Activated T-cell treated with anti-CD3 and anti-CD28 coated beads, Interleukin-2, amount 50 U/mL, for 1 hour (primary cell): ENCODE results near the gene DLL1.

Experiments
- DNase-seq: peaks from one replicate; pipeline ENCODE4 v3.0.0-alpha.2; 2020

Gene DLL1

GRCh38 chr6:170295510-170296422 is 4.9 kb upstream of the DLL1 start:
- peak; percentile 56 for DNase-seq

- DNase-seq = no peak
Measured at GRCh38 chr6:170294813-170295509, 4.1 kb upstream of the DLL1 start.

- no peak for DNase-seq
Measured at GRCh38 chr6:170294298-170294730, 3.4 kb upstream of the DLL1 start.

GRCh38 chr6:170293341-170294231 is 2.7 kb upstream of the DLL1 start:
- no peak for DNase-seq

- DNase-seq = no peak
Measured at GRCh38 chr6:170292407-170293158, 1.7 kb upstream of the DLL1 start.

- DNase-seq = no peak
Measured at GRCh38 chr6:170292111-170292406, 1.2 kb upstream of the DLL1 start.

GRCh38 chr6:170291271-170292110 is 613 bp upstream of the DLL1 start:
- peak; percentile 56 for DNase-seq

- DNase-seq = peak; percentile 39
Measured at GRCh38 chr6:170289951-170290295, 955 bp downstream of the DLL1 start.

GRCh38 chr6:170289180-170289931 is 1.5 kb downstream of the DLL1 start:
- DNase-seq = peak; percentile 52

GRCh38 chr6:170288852-170289179 is 2.1 kb downstream of the DLL1 start:
- no peak for DNase-seq

- DNase-seq = no peak
Measured at GRCh38 chr6:170288091-170288631, 2.7 kb downstream of the DLL1 start.

- DNase-seq = no peak
Measured at GRCh38 chr6:170287371-170287876, 3.5 kb downstream of the DLL1 start.

- no peak for DNase-seq
Measured at GRCh38 chr6:170286934-170287265, 4.0 kb downstream of the DLL1 start.

GRCh38 chr6:170286246-170286933 is 4.5 kb downstream of the DLL1 start:
- no peak for DNase-seq

GRCh38 chr6:170285482-170285881 is 5.4 kb downstream of the DLL1 start:
- no peak for DNase-seq

- DNase-seq = no peak
Measured at GRCh38 chr6:170284866-170285469, 5.9 kb downstream of the DLL1 start.

- no peak for DNase-seq
Measured at GRCh38 chr6:170284126-170284773, 6.6 kb downstream of the DLL1 start.

GRCh38 chr6:170283212-170284081 is 7.4 kb downstream of the DLL1 start:
- DNase-seq = no peak
